ENCODE measurements around the gene RGL3.

The RGL3 gene

GRCh38 chr19:11425719-11426457, 6.8 kb upstream of the RGL3 start:
- in situ Hi-C loops (cut with MboI; ENCODE audit: low sequenced_read_pairs, unreplicated experiment): no loop called here
- peak; percentile 15 for DNase-seq (ENCODE audit: low spot score)
- no peak for TF ChIP-seq CTCF (IDR thresholded peaks at IDR 0.05; ENCODE audit: borderline replicate concordance, control extremely low read depth, extremely low read depth, insufficient read depth, missing control alignments)

GRCh38 chr19:11423791-11424181, 4.7 kb upstream of the RGL3 start:
- in situ Hi-C loops (cut with MboI; ENCODE audit: low sequenced_read_pairs, unreplicated experiment): no loop called here
- no peak for TF ChIP-seq CTCF (IDR thresholded peaks at IDR 0.05; ENCODE audit: borderline replicate concordance, control extremely low read depth, extremely low read depth, insufficient read depth, missing control alignments)
- peak; percentile 33 for DNase-seq (ENCODE audit: low spot score)

- no peak for TF ChIP-seq CTCF (IDR thresholded peaks at IDR 0.05; ENCODE audit: borderline replicate concordance, control extremely low read depth, extremely low read depth, insufficient read depth, missing control alignments)
- in situ Hi-C loops (cut with MboI; ENCODE audit: low sequenced_read_pairs, unreplicated experiment): no loop called here
- DNase-seq (ENCODE audit: low spot score): peak; percentile 25
These were observed 4.2 kb upstream of the RGL3 start for GRCh38 chr19:11423164-11423790.

- no peak for TF ChIP-seq CTCF (IDR thresholded peaks at IDR 0.05; ENCODE audit: borderline replicate concordance, control extremely low read depth, extremely low read depth, insufficient read depth, missing control alignments)
- in situ Hi-C loops (cut with MboI; ENCODE audit: low sequenced_read_pairs, unreplicated experiment): no loop called here
- DNase-seq (ENCODE audit: low spot score): peak; percentile 94
These were observed 3.3 kb upstream of the RGL3 start for GRCh38 chr19:11422163-11423065.

- in situ Hi-C loops (cut with MboI; ENCODE audit: low sequenced_read_pairs, unreplicated experiment): no loop called here
- no peak for TF ChIP-seq CTCF (IDR thresholded peaks at IDR 0.05; ENCODE audit: borderline replicate concordance, control extremely low read depth, extremely low read depth, insufficient read depth, missing control alignments)
- DNase-seq (ENCODE audit: low spot score): peak; percentile 90
These were observed 2.4 kb upstream of the RGL3 start for GRCh38 chr19:11421371-11422098.

All from GM13976 (cell line).